T-helper 1 cell treated with Interleukin-12 subunit alpha and Interleukin-12 subunit beta and Interleukin-4 antibody, amounts not matched to agents 30 μg/mL and 1 μg/mL, for 36 hours (primary cell): ENCODE measurements around the gene CAMK2B.

ENCODE experiments used
- H3K27ac Mint-ChIP-seq: one replicate; pipeline ENCODE4 v1.8.0; 2021; ENCODE audit warnings: mild to moderate bottlenecking, mixed read lengths
- H3K27me3 Mint-ChIP-seq: one replicate; pipeline ENCODE4 v1.8.0; 2021; ENCODE audit warnings: low read depth, mixed read lengths
- H3K36me3 Mint-ChIP-seq: one replicate; pipeline ENCODE4 v1.8.0; 2021; ENCODE audit warnings: low read depth, mixed read lengths
- H3K4me1 Mint-ChIP-seq: one replicate; pipeline ENCODE4 v1.8.0; 2021; ENCODE audit warnings: low read depth, mixed read lengths
- H3K4me3 Mint-ChIP-seq: one replicate; pipeline ENCODE4 v1.8.0; 2021; ENCODE audit warnings: mild to moderate bottlenecking, moderate library complexity, mixed read lengths
- H3K9me3 Mint-ChIP-seq: one replicate; pipeline ENCODE4 v1.8.0; 2021; ENCODE audit warnings: mixed read lengths

The CAMK2B gene

DNA sequence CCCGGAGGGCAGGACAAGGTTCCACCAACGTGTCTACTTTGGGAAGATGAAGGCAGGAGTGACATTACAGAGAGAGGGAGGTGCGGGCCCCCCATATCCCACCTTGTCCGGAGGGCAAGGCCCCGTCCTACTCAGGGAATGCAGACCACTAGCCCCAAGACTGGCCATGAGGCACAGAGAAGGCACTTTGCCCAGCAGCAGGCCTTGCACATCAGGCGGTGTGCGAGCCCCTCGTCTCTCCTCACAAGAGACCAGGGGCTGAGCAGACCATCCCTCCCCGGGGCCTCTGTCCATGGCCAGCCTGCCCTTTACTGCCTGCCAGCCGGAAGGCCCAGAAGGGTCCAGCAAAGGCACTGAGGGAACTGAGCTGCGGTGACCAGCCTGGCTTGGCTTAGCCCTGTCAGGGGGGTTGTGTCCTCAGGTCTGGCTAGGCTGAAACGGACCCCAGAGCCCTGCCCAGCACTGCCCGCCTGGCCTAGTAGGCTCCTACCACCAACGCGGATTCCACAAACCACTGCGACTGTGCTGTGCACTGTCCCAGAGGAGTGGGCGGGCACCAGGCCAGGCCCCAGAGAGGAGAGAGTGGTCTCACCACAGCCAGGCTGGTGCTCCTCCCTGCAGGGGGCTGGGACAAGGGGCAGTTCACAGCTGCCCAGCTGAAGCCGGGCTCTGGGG is 16.7 kb downstream of the CAMK2B start:
- peaks cover 3% of the 10 kb centered on the region for H3K4me1 Mint-ChIP-seq
- H3K9me3 Mint-ChIP-seq: no peaks in the 10 kb centered on the region
- no peak overlapping the region for H3K27ac Mint-ChIP-seq
- peaks cover 16% of the 10 kb centered on the region for H3K27me3 Mint-ChIP-seq
- H3K36me3 Mint-ChIP-seq: no peaks in the 10 kb centered on the region
- no peak overlapping the region for H3K4me3 Mint-ChIP-seq

GRCh38 chr7:44307905-44308595 is 17.3 kb downstream of the CAMK2B start:
- H3K27ac Mint-ChIP-seq: no peak overlapping the region
- H3K4me3 Mint-ChIP-seq: no peak overlapping the region
- H3K27me3 Mint-ChIP-seq: peaks cover 22% of the 10 kb centered on the region
- peaks cover 3% of the 10 kb centered on the region for H3K4me1 Mint-ChIP-seq
- no peaks in the 10 kb centered on the region for H3K36me3 Mint-ChIP-seq
- no peaks in the 10 kb centered on the region for H3K9me3 Mint-ChIP-seq

DNA sequence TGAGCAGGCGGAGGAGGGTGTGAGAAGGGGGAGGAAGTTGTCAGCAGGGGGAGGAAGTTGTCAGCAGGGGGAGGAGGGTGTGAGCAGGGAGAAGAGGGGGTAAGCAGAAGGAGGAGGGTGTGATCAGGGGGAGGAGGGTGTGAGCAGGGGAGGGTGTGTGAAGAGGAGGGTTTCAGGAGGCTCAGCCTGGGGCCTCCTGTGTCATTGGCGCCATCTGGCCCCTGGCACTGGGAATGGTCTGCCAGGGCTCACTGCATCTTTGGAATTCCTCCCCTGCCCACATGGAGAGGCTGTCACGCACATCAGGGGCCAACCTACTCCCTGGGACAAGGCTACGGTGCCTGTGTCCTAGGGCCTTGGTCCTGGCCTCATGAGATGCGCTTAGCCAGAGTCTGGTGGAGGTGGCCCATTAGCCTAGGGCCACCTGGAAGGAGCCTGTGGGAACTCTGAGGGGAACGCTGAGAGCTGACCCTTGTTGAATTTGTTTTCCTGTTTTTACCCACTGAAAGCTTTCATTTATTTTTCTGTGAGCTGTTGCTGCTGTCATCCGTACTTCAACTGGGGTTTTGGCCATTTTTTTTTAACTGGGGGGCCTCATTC is 18.0 kb downstream of the CAMK2B start:
- H3K27ac Mint-ChIP-seq: no peak overlapping the region
- no peaks in the 10 kb centered on the region for H3K9me3 Mint-ChIP-seq
- H3K4me1 Mint-ChIP-seq: peaks cover 3% of the 10 kb centered on the region
- no peak overlapping the region for H3K4me3 Mint-ChIP-seq
- peaks cover 23% of the 10 kb centered on the region for H3K27me3 Mint-ChIP-seq
- no peaks in the 10 kb centered on the region for H3K36me3 Mint-ChIP-seq

GRCh38 chr7:44306606-44307005 is 18.8 kb downstream of the CAMK2B start:
- Mint-ChIP-seq H3K4me3 (no peak overlapping the region), H3K36me3 (no peaks in the 10 kb centered on the region), H3K9me3 (no peaks in the 10 kb centered on the region), H3K27ac (no peak overlapping the region), H3K4me1 (peaks cover 3% of the 10 kb centered on the region), H3K27me3 (peaks cover 23% of the 10 kb centered on the region)

GRCh38 chr7:44305564-44306507 is 19.6 kb downstream of the CAMK2B start:
- no peak overlapping the region for H3K4me3 Mint-ChIP-seq
- H3K36me3 Mint-ChIP-seq: no peaks in the 10 kb centered on the region
- no peaks in the 10 kb centered on the region for H3K9me3 Mint-ChIP-seq
- H3K27ac Mint-ChIP-seq: no peak overlapping the region
- H3K4me1 Mint-ChIP-seq: peaks cover 3% of the 10 kb centered on the region
- peaks cover 23% of the 10 kb centered on the region for H3K27me3 Mint-ChIP-seq

DNA sequence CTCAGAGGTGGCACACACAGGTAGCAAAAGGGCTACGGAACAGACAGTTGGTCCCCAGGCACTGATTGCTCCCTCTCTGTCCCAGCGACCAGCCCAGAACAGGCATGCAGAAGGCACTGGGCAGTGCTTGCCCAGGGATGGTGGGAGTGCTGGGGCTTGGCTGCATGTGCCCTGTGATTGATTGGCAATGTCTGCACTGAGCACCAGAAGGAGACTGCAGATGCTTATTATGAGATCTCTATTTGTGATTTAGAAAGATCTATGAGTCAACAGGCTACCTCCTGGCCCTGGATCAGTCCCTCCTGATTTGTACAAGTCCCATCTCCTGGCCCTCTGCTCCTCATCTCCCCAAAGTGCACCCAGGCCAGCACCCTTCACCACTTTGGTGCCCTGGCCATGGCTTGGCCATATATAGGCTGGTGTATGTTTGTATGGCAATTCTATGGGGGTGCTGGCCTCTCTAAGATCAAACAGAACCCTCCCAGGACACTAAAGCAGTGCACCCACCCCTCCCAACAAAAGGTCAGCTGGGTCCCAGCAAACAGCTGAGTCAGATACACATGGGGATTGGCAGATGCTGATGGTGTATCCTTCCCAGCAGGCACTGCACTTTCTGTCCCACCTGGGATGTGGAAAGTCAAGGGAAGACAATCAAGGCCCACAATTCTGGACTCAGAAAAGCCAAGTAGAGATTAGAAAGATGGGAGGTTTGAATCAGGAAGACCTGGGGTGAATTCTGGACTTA is 30.9 kb downstream of the CAMK2B start:
- H3K9me3 Mint-ChIP-seq: no peaks in the 10 kb centered on the region
- no peaks in the 10 kb centered on the region for H3K36me3 Mint-ChIP-seq
- H3K4me1 Mint-ChIP-seq: no peaks in the 10 kb centered on the region
- no peak overlapping the region for H3K27ac Mint-ChIP-seq
- H3K27me3 Mint-ChIP-seq: peaks cover 59% of the 10 kb centered on the region
- H3K4me3 Mint-ChIP-seq: no peak overlapping the region

- Mint-ChIP-seq H3K4me1 (no peaks in the 10 kb centered on the region), H3K36me3 (no peaks in the 10 kb centered on the region), H3K27ac (no peak overlapping the region)
Measured at GRCh38 chr7:44293561-44294324, 31.7 kb downstream of the CAMK2B start.

GRCh38 chr7:44292876-44293560 is 32.4 kb downstream of the CAMK2B start:
- H3K27ac Mint-ChIP-seq: no peak overlapping the region
- H3K4me3 Mint-ChIP-seq: no peak overlapping the region
- H3K36me3 Mint-ChIP-seq: no peaks in the 10 kb centered on the region
- H3K9me3 Mint-ChIP-seq: no peaks in the 10 kb centered on the region
- no peaks in the 10 kb centered on the region for H3K4me1 Mint-ChIP-seq
- H3K27me3 Mint-ChIP-seq: peaks cover 48% of the 10 kb centered on the region

More at GRCh38 chr7:44293561-44294324, 31.7 kb downstream of the CAMK2B start:
- Mint-ChIP-seq H3K9me3 (no peaks in the 10 kb centered on the region), H3K4me3 (no peak overlapping the region), H3K27me3 (peaks cover 54% of the 10 kb centered on the region)

- peaks cover 42% of the 10 kb centered on the region for H3K27me3 Mint-ChIP-seq
- H3K27ac Mint-ChIP-seq: no peak overlapping the region
Measured at GRCh38 chr7:44292420-44292817, 33.0 kb downstream of the CAMK2B start.

GRCh38 chr7:44291733-44292419 is 33.5 kb downstream of the CAMK2B start:
- no peak overlapping the region for H3K27ac Mint-ChIP-seq
- H3K36me3 Mint-ChIP-seq: no peaks in the 10 kb centered on the region
- H3K4me1 Mint-ChIP-seq: no peaks in the 10 kb centered on the region
- no peaks in the 10 kb centered on the region for H3K9me3 Mint-ChIP-seq
- peaks cover 36% of the 10 kb centered on the region for H3K27me3 Mint-ChIP-seq
- H3K4me3 Mint-ChIP-seq: no peak overlapping the region

More at GRCh38 chr7:44292420-44292817, 33.0 kb downstream of the CAMK2B start:
- Mint-ChIP-seq H3K4me1 (no peaks in the 10 kb centered on the region), H3K36me3 (no peaks in the 10 kb centered on the region), H3K9me3 (no peaks in the 10 kb centered on the region), H3K4me3 (no peak overlapping the region)

- Mint-ChIP-seq H3K9me3 (no peaks in the 10 kb centered on the region), H3K27me3 (peaks cover 32% of the 10 kb centered on the region), H3K36me3 (no peaks in the 10 kb centered on the region), H3K4me1 (no peaks in the 10 kb centered on the region), H3K27ac (no peak overlapping the region), H3K4me3 (no peak overlapping the region)
Measured at GRCh38 chr7:44291066-44291732, 34.2 kb downstream of the CAMK2B start.

- no peaks in the 10 kb centered on the region for H3K9me3 Mint-ChIP-seq
- no peaks in the 10 kb centered on the region for H3K4me1 Mint-ChIP-seq
- H3K36me3 Mint-ChIP-seq: no peaks in the 10 kb centered on the region
- H3K27ac Mint-ChIP-seq: no peak overlapping the region
- no peak overlapping the region for H3K4me3 Mint-ChIP-seq
- peaks cover 25% of the 10 kb centered on the region for H3K27me3 Mint-ChIP-seq
Measured at GRCh38 chr7:44290252-44290620, 35.2 kb downstream of the CAMK2B start.
